ENCODE results near the gene PALM. TPM values are rescaled to one million over a fixed set of nuclear protein-coding genes. Genes with fewer than 3 reads are reported as not detected.

PALM gene
- total and polyA plus RNA-seq, 9 of the 15 experiments (the other 6 are each of a cell fraction or from before 2014, with no cell fraction given), result 0.04 to 6.6 (median 1.7) TPM

GRCh38 chr19:725461-726089 lies 16.8 kb downstream of the PALM start:
- intact Hi-C loops (cut with micrococcal nuclease) (no loop called here), in situ Hi-C loops (cut with MboI) (no loop called here)
- no peaks in the 10 kb centered on the region for H3K9me3 ChIP-seq (replicated peaks; ENCODE audit: control insufficient read depth, insufficient read depth, low read depth, low read length)
- H3K9ac ChIP-seq (ENCODE audit: insufficient read depth in 1 of 2, low read depth in 2 of 2, low read length in 2 of 2), result no peak overlapping the region
- no peak overlapping the region for H2AFZ ChIP-seq (ENCODE audit: low read depth, low read length)
- ATAC-seq, result no peak
- FAIRE-seq, result no peak
- no peaks in the 10 kb centered on the region for H4K20me1 ChIP-seq (replicated peaks; ENCODE audit: control insufficient read depth, insufficient read depth, low read length)
- H3K4me2 ChIP-seq (ENCODE audit: insufficient read depth, low read length), result no peak overlapping the region
- no peak overlapping the region for H3K4me3 ChIP-seq
- CTCF ChIA-PET (ENCODE audit: low intra/inter-chr PET ratio), result no interaction called here
- no peaks in the 10 kb centered on the region for H3K36me3 ChIP-seq (ENCODE audit: control insufficient read depth, insufficient read depth, low read length)
- H3K9me1 ChIP-seq (ENCODE audit: control insufficient read depth, insufficient read depth, low read length), result no peaks in the 10 kb centered on the region
- WGBS (ENCODE audit: insufficient coverage, low coverage, missing lambda C conversion rate), result 24% methylated on average over 10 of the region's 13 CpGs
- H3K27me3 ChIP-seq (ENCODE audit: control insufficient read depth in 2 of 2, insufficient read depth in 2 of 2, low read length in 2 of 2), result no peaks in the 10 kb centered on the region
- H3K4me1 ChIP-seq (replicated peaks in 1 of 2; ENCODE audit: control insufficient read depth in 2 of 2, insufficient read depth in 2 of 2, low read length in 2 of 2), result peaks cover 0 to 40% of the 10 kb centered on the region in 2 experiments; a peak in 2 of 5 replicates
- H3K79me2 ChIP-seq (ENCODE audit: control insufficient read depth, insufficient read depth, low read length), result no peaks in the 10 kb centered on the region
- H3K27ac ChIP-seq (ENCODE audit: extremely low read depth, low read depth, low read length), result no peak overlapping the region
- BruUV-seq (replicated peaks), result no TSS peak
- POLR2A ChIA-PET, result interaction anchor here (0.6 kb wide), 1 partner anchor 215 kb away, joined by 3 read pairs; no protein-coding TSS in a partner anchor
- no peak for DNase-seq (ENCODE audit: extremely low read depth in 1 of 4, low spot score in 3 of 4)
- no peak for TF ChIP-seq DDX20 (tag; IDR thresholded peaks at IDR 0.05; ENCODE audit: low read depth)
- TF ChIP-seq ZNF165 (CRISPR knock-in tag; IDR thresholded peaks at IDR 0.05; ENCODE audit: borderline replicate concordance), result no peak
- TF ChIP-seq GTF3C2 (IDR thresholded peaks at IDR 0.05; ENCODE audit: borderline replicate concordance, extremely low read depth, insufficient read length), result no peak
- TF ChIP-seq E2F4 (CRISPR knock-in tag; IDR thresholded peaks at IDR 0.05; ENCODE audit: low read depth), result no peak
- no peak for TF ChIP-seq PTTG1 (tag; IDR thresholded peaks at IDR 0.05; ENCODE audit: low read depth)
- TF ChIP-seq SFPQ (IDR thresholded peaks at IDR 0.05; ENCODE audit: low read depth, low read length), result no peak
- TF ChIP-seq COPS2 (conservative IDR thresholded peaks at IDR 0.05), result no peak
- TF ChIP-seq CREB1 (IDR thresholded peaks at IDR 0.05), result no peak
- no peak for TF ChIP-seq CREB1 (CRISPR knock-in tag; IDR thresholded peaks at IDR 0.05)
- TF ChIP-seq MECOM (CRISPR knock-in tag; IDR thresholded peaks at IDR 0.05), result no peak
- no peak for TF ChIP-seq HMBOX1 (IDR thresholded peaks at IDR 0.05)
- TF ChIP-seq MLLT1 (IDR thresholded peaks at IDR 0.05), result no peak
- no peak for TF ChIP-seq ZNF644 (tag; IDR thresholded peaks at IDR 0.05; ENCODE audit: low read depth)

Measured in K562 (cell line).